Colonic mucosa (tissue), 4 donors: ENCODE data around the gene FRMD3. TPM values are rescaled to one million over a fixed set of nuclear protein-coding genes. Genes with fewer than 3 reads are reported as not detected.

Experiments
- DNase-seq: peaks from one replicate; pipeline ENCODE4 v3.0.0-alpha.2; 2020
- H3K27ac ChIP-seq: fragments of 200-600 bp; one replicate; pipeline ENCODE4 v1.8.0; 2021
- H3K27me3 ChIP-seq: fragments of 200-600 bp; one replicate; pipeline ENCODE4 v1.8.0; 2021
- H3K36me3 ChIP-seq: fragments of 200-600 bp; one replicate; pipeline ENCODE4 v1.8.0; 2021
- H3K4me1 ChIP-seq: fragments of 200-600 bp; one replicate; pipeline ENCODE4 v1.8.0; 2021; ENCODE audit warnings: mild to moderate bottlenecking
- H3K4me3 ChIP-seq: fragments of 200-600 bp; one replicate; pipeline ENCODE4 v1.8.0; 2021
- H3K9ac ChIP-seq, 2 donors: one replicate each; pipeline ENCODE4 v1.7.0; 2013; ENCODE audit warnings: control low read depth in 2 of 2, low read depth in 2 of 2, low read length in 2 of 2
- H3K9me3 ChIP-seq: fragments of 200-600 bp; one replicate; pipeline ENCODE4 v1.8.0; 2021
- CTCF ChIP-seq: fragments of 200-600 bp; IDR thresholded peaks from one replicate; pipeline ENCODE4 v1.8.0; 2022; ENCODE audit warnings: antibody characterized with exemption, mild to moderate bottlenecking
- intact Hi-C: fragments of 100-400 bp; cut with DNase I; formaldehyde crosslinking; loops from one replicate; pipeline ENCODE4 v1.14.1; 2022
- total RNA-seq, 2 donors: library from RNA; stranded (reverse); fragmentation: NEBNext Ultra II Directional in 1 of 2; extraction: Animal tissue kit (Norgen Biotek cat#: 25700) in 1 of 2; gene quantifications; one replicate each; pipeline ENCODE4 v1.2.1, GENCODE V29; 2021
- donor health status: healthy.
- donor health status: DM: no; HTN: no; CAD: no.
- donor health status: DM: no; HTN: no; CAD: no.

FRMD3 gene
- total RNA-seq, 2 donors from 2014 or later, result 14.7 to 21.3 TPM

GRCh38 chr9:83339435-83339834 lies 198.8 kb downstream of the FRMD3 start:
- Histone ChIP-seq H3K4me1 (no peaks in the 10 kb centered on the region), H3K27ac (no peak overlapping the region), H3K9me3 (no peaks in the 10 kb centered on the region), H3K36me3 (no peaks in the 10 kb centered on the region), H3K27me3 (no peaks in the 10 kb centered on the region), H3K4me3 (no peak overlapping the region), H3K9ac (no peak overlapping the region)
- no peak for DNase-seq
- no peak for TF ChIP-seq CTCF
- intact Hi-C loops, result no loop called here

- Histone ChIP-seq H3K4me1 (no peaks in the 10 kb centered on the region), H3K27ac (no peak overlapping the region), H3K4me3 (no peak overlapping the region), H3K9ac (no peak overlapping the region), H3K36me3 (no peaks in the 10 kb centered on the region), H3K9me3 (no peaks in the 10 kb centered on the region), H3K27me3 (no peaks in the 10 kb centered on the region)
- TF ChIP-seq CTCF, result no peak
- DNase-seq, result no peak
- intact Hi-C loops, result no loop called here
Observed at GRCh38 chr9:83336706-83337105, 201.5 kb downstream of the FRMD3 start.

GRCh38 chr9:83334320-83334719 lies 203.9 kb downstream of the FRMD3 start:
- Histone ChIP-seq H3K4me3 (no peak overlapping the region), H3K4me1 (no peaks in the 10 kb centered on the region), H3K36me3 (no peaks in the 10 kb centered on the region), H3K9me3 (no peaks in the 10 kb centered on the region), H3K27me3 (no peaks in the 10 kb centered on the region), H3K9ac (no peak overlapping the region), H3K27ac (no peak overlapping the region)
- peak; percentile 89 for DNase-seq
- intact Hi-C loops, result loop anchor here (2.0 kb wide), 1 partner anchor 210 kb away; no protein-coding TSS in a partner anchor
- peak; percentile 88 for TF ChIP-seq CTCF

- no peaks in the 10 kb centered on the region for H3K36me3 ChIP-seq
- no peaks in the 10 kb centered on the region for H3K27me3 ChIP-seq
- intact Hi-C loops, result no loop called here
- H3K4me1 ChIP-seq, result no peaks in the 10 kb centered on the region
- DNase-seq, result no peak
- no peak overlapping the region for H3K27ac ChIP-seq
- no peak overlapping the region for H3K9ac ChIP-seq
- no peak overlapping the region for H3K4me3 ChIP-seq
- H3K9me3 ChIP-seq, result no peaks in the 10 kb centered on the region
- peak; percentile 16 for TF ChIP-seq CTCF
Observed at GRCh38 chr9:83330207-83331196, 207.7 kb downstream of the FRMD3 start.

GRCh38 chr9:83327750-83328622 lies 210.2 kb downstream of the FRMD3 start:
- intact Hi-C loops, result no loop called here
- H3K36me3 ChIP-seq, result no peaks in the 10 kb centered on the region
- no peak overlapping the region for H3K9ac ChIP-seq
- H3K4me3 ChIP-seq, result no peak overlapping the region
- no peaks in the 10 kb centered on the region for H3K9me3 ChIP-seq
- no peak for DNase-seq
- TF ChIP-seq CTCF, result no peak
- no peaks in the 10 kb centered on the region for H3K27me3 ChIP-seq
- H3K4me1 ChIP-seq, result no peaks in the 10 kb centered on the region
- no peak overlapping the region for H3K27ac ChIP-seq
